Suprapubic skin (tissue), 3 donors: ENCODE data around the gene CADM1.

Source experiments
- CTCF ChIP-seq, 2 donors: fragments of 200-600 bp in 1 of 2; fragments of 450-650 bp in 1 of 2; sonication (generic) in 1 of 2; IDR thresholded peaks; one replicate each; pipeline ENCODE4 v1.5.1; 2016 to 2019; ENCODE audit warnings: antibody characterized with exemption in 2 of 2, mild to moderate bottlenecking in 1 of 2, moderate library complexity in 1 of 2
- POLR2A ChIP-seq, 2 donors: fragments of 450-650 bp; IDR thresholded peaks; one replicate each; pipeline ENCODE4 v1.6.1; 2017; ENCODE audit warnings: antibody characterized with exemption in 2 of 2, mild to moderate bottlenecking in 2 of 2, moderate library complexity in 2 of 2

DNA sequence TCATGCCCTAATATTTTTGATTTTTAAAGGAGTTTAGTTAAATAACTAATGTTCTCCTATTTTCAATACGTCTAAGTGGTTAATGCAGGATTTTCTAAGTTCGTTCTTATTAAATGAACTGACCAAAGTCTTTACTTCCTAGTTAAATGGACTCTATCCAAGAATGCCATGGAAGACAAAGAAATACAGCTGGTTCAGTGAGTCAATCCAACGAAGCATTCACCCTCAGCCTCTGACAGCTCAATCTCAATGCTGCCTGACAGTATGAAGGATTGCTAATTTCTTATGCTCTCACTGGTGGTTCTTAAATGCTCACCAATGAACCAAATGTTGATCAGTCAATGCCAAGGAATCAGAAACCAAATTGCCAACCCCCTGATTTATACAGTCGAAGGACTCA, 219.4 kb downstream of the CADM1 start:
- TF ChIP-seq CTCF (IDR thresholded peaks at IDR 0.05) (no peak), POLR2A (IDR thresholded peaks at IDR 0.05) (no peak)
